Measurements from ENCODE around the gene KLK1.
A peak's percentile ranks its signal among the peaks of the same experiment; 100 is the strongest.
"Not testable (repeated sequence)": the region's sequence is repeated elsewhere in the genome, so short reads cannot be mapped to it uniquely, and the experiment has no call there.

Gene KLK1

DNA sequence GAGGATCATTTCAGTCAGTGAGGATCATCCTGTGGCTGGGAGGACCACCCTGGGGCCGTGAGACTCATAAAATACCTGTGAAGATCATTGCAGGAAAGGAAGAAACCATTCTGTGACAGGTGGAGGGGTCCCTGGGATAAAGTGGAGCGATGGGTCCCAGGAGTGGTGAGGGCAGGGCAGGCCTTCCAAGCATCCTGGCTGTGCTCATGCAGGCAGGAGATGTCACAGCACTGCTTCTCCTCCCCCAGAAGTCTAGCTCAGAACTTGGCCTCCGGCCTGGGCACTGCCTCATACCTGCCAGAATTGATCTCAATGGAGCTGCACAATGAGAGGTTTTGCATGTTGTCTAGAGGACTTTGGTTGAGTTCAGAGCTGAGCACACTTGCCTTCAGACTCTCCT lies 11.1 kb downstream of the KLK1 start:
- FAIRE-seq, result no peak

DNA sequence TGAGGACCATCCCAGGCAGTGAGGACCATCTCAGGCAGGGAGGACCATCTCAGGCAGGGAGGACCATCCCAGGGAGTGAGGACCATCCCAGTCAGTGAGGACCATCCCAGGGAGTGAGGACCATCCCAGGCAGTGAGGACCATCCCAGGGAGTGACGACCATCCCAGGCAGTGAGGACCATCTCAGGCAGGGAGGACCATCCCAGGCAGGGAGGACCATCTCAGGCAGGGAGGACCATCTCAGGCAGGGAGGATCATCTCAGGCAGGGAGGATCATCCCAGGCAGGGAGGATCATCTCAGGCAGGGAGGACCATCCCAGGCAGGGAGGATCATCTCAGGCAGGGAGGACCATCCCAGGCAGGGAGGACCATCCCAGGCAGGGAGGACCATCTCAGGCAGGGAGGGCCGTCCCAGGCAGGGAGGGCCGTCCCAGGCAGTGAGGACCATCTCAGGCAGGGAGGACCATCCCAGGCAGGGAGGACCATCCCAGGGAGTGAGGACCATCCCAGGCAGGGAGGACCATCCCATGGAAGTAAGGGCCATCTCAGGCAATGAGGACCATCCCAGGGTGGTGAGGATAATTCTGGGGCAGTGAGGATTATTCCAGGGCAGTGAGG lies 11.9 kb downstream of the KLK1 start:
- FAIRE-seq, result not testable (repeated sequence)

DNA sequence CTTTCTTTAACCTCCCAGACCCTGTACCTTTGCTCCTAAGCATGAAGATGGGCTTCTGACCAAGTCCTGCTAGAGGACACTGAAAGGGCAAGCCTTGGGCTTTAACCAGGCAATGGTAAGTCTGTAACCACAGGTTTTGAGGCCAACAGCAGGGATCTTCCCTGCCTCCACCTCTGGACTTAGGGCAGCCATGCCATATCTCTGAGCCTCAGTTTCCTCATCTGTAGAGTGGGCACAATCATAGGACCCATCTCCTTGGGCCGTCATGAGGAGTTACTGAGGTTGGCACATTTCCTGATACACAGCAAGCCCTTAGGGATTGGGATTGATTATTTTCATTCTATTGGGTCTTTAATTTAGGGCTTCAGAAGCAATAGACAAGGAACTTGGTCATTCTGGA lies 14.7 kb downstream of the KLK1 start:
- FAIRE-seq, result no peak

DNA sequence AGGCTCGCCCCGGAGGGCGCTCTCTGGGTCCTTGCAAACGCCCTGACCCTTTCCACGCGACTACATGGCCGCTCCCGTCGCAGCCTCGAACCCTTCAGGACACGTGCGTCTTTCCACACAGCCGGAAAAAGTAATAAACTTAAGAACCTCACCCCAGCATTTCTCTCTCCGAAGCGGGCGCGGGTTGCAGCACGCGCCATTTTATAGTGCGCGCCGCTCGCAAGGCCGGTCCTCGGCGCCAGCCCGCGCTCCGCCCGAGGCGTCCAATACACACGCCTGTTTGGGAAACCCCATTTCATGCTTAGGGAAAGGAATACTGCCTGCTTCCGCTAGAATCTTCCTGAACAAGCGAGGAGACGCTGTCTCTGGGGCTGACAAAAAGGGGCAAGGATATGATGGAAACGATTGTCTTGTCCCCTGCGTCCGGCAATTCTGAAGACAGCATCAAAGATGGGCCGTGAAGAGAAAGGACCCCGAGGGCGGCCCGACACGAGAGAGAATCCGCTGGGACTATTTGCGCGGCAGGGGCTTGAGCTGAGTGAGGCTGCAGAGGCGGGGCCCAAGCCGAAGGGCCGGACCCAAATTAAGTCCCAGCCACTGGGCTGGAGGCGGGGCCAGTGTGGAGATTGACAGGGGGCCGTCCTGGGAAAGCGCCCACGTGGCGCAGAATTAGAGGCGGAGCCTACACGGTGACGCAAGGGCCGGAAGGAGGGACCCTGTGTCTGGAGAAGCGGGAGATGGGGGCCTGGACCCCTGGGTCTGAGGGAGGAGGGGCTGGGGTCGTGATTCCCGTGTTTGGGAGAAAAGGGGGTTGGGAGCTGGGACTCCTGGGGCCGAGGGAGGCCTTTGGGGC lies 18.9 kb downstream of the KLK1 start:
- FAIRE-seq, result peak; percentile 28

DNA sequence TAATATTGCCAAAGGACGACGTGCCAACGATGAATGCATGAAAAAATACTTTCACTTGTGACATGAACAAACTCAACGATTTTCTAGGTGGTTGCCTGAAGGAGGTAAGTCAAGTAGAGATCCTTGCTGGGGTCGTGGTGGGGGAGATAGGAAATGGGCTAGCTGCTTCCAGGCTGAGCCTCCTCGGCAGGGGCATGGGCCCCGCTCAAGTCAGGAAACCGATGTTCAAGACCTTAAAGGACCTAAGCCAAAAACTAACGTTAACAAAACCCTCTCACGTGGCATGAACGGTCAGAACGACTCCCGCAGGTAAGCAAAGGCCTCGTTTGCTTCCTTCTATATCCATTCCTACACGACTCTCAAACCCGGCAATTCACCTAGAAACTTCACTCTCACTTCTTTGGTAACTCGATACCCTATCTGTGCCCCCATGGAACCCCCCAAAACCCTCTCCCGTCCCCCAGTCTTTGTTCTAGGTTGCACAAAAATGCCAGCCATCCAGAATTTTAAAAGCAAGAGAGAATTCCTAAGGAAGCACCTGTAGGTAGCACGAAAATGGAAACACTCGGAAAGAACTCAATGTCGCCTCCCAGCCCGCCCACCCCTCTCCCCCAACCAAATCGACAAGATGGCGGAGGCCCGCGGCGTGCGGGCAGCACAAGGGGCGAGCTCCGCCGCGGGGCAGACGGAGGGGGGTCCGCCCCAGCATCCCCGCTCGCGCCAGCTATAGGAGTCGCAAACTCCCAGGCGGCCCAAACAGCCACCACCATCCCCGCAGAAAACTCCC lies 19.8 kb downstream of the KLK1 start:
- no peak for FAIRE-seq

DNA sequence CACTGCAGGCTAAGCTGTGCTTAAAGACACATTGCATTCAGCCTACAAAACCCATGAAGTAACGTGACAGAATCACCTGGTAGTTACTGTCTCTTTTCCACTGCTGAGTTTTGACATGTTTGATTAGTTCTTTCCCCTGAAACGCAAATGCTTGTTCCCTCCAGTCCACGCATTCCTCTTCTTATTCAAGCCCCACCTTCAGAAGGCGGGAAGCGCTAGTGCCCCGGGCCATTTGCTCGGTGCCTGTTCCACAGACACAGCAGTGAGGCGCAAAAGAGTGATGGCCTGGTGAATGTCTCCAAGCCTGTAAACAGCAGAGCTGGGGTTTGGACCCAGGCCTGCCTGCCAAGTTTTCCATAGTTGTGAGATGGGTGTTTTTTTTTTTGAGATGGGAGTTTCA lies 22.5 kb downstream of the KLK1 start:
- FAIRE-seq, result no peak

DNA sequence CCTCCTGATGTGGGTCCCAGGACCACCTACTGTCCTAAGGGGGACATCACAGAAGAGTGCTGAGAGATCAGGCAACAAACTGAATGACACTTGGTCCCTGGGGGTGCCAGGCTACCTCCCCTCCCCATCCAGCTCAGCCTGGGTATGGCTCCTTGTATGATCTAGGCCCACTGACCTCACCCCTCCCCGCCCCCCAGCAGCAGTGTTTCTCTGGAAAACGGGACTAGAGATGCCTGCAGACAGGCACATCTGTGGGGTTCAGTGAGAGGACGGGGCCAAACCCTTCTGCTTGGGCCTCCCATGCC lies 24.1 kb downstream of the KLK1 start:
- no peak for FAIRE-seq

DNA sequence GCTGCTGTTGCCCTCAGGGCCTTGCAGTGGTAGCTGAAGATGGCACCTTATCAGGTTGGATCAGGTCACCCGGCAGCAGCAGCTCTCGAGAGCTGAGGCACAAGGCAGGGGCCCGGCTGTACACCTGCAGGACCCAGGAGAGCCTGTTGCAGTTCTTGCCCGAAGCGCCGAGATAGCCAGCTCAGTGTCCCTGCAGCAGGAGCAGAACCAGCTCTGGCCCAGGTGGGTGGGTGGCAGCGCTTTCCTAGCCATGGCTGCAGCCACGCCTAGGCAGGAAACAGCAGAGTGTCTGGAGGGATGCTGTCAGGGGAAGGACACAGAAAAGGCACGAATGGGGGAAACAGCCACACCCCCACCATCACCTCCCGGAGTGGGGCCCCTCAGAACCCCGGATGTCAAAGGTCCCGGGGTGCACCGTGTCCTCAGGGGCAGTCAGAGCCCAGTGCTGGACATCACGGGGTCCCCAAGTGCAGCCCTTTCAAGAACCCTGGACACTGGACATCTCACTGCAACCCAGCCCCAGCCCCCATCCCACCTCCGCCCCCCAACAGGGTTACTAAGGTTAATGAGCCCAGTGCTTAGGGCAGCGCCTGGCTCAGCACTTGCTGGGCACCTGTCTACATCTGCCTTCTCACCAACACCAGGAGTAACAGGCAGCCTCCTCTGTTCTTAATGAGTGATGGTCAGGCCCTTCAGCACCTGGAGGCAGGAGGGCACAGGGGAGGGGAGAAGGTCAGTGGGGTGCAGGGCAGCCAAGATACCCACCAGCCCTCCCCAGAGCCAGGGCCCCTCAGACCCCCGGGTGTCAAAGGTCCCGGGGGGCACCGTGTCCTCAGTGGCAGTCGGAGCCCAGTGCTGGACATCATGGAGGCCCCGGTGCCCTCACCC lies 24.7 kb downstream of the KLK1 start:
- no peak for FAIRE-seq

DNA sequence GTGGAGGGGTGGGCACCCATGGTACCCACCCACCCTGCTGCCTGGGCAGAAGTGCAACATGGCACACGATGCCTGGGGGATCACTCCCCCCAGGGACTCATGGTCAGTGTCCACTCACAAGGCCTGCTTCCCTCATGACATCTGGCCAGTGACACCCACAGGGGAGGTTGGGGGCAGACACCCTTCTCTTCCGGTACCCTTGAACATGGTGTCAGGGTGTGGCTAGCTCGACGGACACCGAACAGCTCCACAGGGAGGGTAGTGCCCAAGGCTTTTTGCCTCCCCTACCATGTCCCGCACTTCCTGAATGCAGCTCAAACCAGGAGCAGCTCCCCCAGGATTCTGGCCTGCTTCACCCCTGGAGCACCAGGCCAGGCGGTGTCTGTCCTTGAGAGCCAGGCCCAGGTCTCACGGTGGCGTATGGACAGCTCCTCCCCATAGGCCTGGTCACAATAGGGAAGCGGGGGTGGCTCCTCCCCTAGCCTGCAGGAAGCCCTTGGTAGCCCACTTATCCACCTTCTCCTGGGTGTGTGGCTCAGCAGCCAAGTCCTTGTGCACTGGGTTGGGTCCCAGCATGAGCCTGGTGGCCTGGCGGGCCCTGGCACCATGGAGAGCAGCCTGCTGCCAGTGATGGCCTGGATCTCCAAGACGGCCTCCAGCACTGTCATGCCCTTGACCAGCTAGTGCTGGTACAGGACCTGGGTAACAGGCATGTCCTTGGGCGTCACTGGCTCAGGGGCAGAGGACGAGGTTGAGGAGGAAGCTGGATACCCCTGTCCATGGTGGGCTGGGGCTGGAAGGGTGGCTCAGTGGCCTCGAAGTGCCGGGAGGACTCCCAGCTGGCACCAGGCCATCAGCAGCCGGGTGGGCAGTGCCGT lies 25.6 kb downstream of the KLK1 start:
- FAIRE-seq, result no peak

DNA sequence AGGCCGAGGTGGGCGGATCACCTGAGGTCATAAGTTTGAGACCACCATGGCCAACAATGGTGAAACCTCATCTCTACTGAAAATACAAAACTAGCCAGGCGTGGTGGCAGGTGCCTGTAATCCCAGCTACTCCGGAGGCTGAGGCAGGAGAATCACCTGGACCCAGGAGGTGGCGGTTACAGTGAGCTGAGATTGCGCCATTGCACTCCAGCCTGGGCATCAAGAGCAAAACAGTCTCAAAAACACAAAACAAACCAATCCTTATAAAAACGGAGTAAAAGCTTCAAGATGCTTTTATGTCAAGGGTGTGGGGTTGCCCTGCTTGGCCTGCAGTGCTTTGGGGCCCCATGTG lies 26.2 kb downstream of the KLK1 start:
- no peak for FAIRE-seq

DNA sequence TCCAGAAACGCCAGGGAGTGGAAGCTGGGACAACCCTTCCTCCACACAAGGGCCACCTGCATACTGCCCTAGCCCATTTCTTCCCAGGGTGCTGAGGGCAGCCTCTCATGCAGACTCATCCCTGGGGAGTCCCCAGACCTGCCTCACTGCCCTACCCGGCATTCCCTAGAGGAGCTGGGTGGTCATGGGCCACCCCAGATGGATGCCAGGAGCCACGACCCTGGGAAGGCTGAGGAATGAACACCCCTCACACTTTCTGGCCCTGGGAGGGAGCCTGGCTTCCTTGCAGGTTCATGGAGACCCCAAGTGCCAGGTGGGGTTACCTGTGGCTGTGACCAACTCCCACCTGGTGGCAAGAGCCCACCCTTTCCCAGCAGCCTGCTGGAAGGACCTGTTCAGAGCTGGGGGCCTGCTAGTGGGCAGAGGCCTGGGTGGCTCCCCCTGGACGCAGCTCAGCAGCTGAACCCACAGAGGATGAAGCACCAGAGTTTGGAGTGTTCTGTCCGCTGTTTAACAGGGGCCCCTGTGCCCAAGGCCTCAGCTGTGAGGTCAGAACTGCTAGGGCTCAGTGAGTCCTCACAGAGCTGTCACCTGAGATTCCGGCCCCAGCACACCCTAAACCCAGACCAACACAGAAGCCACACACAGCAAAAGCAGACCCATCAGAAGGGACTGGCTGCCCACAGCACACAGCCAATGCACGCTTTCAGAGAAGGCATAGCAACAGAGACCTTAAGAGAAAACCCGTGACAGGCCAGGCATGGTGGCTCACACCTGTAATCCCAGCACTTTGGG lies 26.8 kb downstream of the KLK1 start:
- FAIRE-seq, result no peak

DNA sequence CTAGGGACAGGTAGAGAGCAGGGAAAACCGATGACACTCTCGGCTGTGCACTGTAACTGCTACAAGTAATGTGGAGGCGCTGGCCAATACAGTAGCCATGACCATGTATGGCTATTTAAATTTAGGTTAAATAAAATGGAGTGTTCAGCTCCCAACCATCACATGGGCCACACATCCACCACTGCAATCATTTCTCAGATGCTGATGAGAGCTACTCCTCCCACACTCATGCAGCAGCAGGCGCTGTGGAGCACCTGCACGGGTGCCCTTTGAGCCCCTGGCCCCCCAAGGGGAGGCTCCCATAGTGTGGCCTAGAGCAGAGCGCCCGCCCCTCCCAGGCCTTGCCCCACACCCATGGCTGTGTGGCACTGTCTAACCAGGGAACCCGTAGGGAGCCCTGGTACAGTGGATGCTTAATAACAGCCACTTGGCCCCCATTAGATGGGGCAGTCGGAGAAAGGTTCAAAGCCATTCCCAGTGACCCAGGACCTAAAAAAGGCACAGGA lies 27.4 kb downstream of the KLK1 start:
- FAIRE-seq, result no peak

DNA sequence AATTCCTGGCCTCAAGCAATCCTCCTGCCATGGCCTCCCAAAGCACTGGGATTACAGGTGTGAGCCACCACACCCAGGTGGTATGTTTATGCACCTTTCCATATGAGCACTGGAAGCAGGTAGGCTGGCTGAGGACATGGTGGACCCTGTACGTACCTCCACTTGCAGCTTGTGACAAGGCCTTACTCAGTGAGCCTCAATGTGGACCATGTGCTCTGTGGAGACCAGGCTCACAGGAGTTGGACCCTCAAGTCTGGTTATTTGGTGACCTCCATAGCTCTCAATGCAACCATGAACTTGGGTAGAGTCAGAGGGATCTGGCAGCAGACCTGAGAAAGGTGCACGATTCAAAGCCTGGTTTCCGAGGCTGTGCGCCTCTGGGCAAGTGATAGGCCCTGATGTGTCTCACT lies 27.9 kb downstream of the KLK1 start:
- FAIRE-seq, result no peak

DNA sequence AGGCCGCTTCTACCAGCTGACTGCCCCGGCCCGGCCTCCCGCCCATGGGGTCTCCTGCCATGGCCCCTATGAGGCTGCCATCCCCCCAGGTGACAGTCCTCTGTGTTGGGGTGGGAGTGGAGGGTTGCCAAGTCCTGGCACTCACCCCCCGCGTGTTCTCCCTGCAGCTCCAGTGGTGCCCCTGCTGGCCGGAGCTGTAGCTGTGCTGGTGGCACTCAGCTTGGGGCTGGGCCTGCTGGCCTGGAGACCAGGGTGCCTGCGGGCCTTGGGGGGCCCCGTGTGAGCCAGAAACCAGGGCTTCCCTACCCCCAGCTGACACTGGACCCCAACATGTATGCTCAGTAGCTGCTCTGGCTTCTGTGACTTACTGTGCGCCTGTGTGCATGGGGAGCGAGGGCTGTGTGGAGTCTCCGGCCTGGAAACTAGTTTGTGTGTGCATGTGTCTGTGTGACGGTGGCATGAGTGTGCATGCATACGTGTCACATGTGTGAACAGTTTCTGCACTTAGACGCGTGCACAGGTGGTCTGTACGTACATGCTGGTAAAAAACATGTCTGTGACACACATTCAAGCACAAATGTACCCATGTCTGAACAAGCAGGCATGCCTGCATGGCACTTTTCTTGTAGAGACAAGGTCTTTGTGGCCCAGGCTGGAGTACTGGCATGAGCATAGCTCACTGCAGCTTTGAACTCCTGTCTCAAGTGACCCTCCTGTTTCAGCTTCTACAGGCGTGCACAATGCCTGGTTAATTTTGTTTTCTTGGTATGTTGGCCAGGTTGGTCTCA lies 28.5 kb downstream of the KLK1 start:
- FAIRE-seq, result no peak

DNA sequence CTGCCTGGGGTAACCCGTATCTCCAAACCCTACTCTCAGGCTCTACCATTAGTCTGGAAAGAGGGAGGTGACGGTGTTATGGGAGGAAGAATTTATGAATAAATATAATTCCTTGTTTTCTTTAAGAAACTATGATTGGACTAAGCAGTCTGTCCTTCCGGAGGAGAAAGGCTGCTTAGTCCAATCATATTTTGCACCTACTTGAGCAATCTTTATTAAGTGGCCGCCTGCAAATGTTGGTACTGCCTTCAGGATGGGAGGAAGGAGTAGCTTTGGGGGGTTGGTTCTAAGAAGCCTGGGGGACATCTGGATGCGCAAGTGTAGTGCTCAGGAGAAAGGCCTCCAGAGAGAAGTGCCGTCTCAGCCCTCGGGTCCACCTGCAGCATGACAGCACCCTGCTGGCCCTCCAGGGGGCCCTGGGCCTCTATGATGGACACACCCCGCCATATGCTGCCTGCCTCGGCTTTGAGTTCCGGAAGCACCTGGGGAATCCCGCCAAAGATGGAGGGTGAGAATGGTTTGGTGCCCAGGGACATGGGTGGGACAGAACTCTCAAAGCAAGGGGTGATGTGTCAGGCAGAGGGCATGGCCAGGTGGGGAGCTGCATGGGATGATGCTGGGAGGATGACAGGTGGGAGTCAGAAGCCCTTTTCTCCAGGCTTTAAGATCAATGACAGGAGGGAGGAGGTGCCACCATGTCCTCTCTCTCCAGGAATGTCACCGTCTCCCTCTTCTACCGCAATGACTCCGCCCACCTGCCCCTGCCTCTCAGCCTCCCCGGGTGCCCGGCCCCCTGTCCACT lies 29.3 kb downstream of the KLK1 start:
- no peak for FAIRE-seq

DNA sequence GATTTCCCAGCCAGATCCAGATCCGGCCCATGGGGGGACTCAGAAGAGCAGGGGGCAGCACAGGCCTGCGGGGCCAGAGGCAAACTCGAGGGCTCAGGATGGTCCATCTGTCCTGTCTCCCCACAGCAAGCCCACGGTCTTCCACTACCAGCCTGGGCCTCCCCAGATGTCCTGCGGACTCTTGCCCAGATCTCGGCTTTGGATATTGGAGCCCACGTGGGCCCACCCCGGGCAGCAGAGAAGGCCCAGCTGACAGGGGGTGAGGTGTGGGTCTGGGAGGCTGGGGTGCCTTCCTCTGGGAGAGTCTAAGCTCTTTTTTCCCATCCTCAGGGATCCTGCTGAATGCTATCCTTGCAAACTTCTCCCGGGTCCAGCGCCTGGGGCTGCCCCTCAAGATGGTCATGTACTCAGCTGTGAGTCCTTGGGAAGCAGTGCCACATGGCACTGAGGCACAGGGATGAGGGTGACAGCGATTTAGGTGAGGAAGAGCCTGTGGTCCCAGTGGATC lies 30.0 kb downstream of the KLK1 start:
- FAIRE-seq, result no peak

DNA sequence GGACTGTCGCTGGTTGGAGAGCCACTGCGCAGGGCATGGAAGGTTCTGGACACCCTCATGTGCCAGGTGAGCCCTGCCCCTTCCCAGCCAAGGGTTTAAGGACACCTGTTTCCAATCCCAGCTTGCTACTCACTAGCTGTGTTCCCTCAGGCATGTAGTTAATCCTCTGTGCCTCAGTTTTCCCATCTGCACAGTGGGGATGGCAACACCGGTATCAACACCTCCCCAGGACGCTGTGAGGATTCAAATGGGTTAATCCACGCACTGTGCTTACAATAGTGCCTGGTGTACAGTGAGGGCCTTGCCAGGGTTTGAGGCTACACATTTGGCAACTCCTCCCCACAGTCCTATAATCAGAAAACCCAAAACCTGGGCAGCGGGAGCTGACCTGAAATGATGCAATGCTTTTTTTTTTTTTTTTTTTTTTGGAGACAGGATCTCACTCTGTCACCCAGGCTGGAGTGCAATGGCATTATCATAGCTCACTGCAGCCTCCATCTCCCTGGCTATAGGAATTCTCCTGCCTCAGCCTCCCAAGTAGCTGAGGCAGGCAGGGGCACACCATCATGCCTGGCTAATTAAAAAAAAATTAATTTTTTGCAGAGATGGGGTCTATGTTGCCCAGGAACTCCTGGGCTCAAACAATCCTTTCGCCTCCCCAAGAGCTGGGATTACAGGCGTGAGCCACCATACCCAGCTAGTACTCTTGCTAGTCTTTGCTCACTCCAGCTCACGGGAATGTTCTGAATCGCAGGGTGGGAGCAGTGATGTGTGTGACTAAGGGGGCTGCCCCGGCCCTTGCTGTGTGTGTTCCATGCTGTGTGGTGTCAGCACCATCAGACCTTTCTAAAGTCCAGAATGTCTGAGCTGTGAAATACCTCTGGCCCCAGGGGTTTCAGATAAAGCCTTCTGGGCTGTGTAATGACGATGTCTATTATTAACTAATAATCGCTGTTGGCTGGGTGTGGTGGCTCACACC lies 31.0 kb downstream of the KLK1 start:
- FAIRE-seq, result no peak
